Right kidney (tissue), 1 donor: Measurements from ENCODE around the gene ZNF678.
"Not testable (repeated sequence)": the region's sequence is repeated elsewhere in the genome, so short reads cannot be mapped to it uniquely, and the experiment has no call there.

Experiments used
- DNase-seq: peaks from one replicate; pipeline ENCODE4 v3.0.0-alpha.2; 2016

Gene ZNF678

GRCh38 chr1:227596222-227596621 is 32.9 kb downstream of the ZNF678 start:
- DNase-seq = not testable (repeated sequence)

- no peak for DNase-seq
Measured at GRCh38 chr1:227603327-227603726, 40.0 kb downstream of the ZNF678 start.

GRCh38 chr1:227604446-227604845 is 41.1 kb downstream of the ZNF678 start:
- no peak for DNase-seq

GRCh38 chr1:227606271-227606670 is 42.9 kb downstream of the ZNF678 start:
- DNase-seq = not testable (repeated sequence)

GRCh38 chr1:227607336-227607898 is 44.1 kb downstream of the ZNF678 start:
- DNase-seq = no peak

- DNase-seq = no peak
Measured at GRCh38 chr1:227612658-227613057, 49.3 kb downstream of the ZNF678 start.

- no peak for DNase-seq
Measured at GRCh38 chr1:227613526-227613925, 50.2 kb downstream of the ZNF678 start.

GRCh38 chr1:227621211-227621610 is 57.9 kb downstream of the ZNF678 start:
- no peak for DNase-seq

GRCh38 chr1:227622739-227623475 is 59.6 kb downstream of the ZNF678 start:
- DNase-seq = no peak

- DNase-seq = no peak
Measured at GRCh38 chr1:227632325-227632724, 69.0 kb downstream of the ZNF678 start.

GRCh38 chr1:227635596-227635995 is 72.2 kb downstream of the ZNF678 start:
- no peak for DNase-seq

GRCh38 chr1:227654431-227654830 is 91.1 kb downstream of the ZNF678 start:
- no peak for DNase-seq

GRCh38 chr1:227654858-227655752 is 91.7 kb downstream of the ZNF678 start:
- DNase-seq = no peak

- no peak for DNase-seq
Measured at GRCh38 chr1:227661495-227661894, 98.1 kb downstream of the ZNF678 start.

- no peak for DNase-seq
Measured at GRCh38 chr1:227662933-227663332, 99.6 kb downstream of the ZNF678 start.

- no peak for DNase-seq
Measured at GRCh38 chr1:227666286-227666685, 102.9 kb downstream of the ZNF678 start.

GRCh38 chr1:227673441-227673840 is 110.1 kb downstream of the ZNF678 start:
- DNase-seq = no peak

GRCh38 chr1:227685807-227686206 is 122.5 kb downstream of the ZNF678 start:
- DNase-seq = no peak

GRCh38 chr1:227697321-227697864 is 134.0 kb downstream of the ZNF678 start:
- no peak for DNase-seq

- not testable (repeated sequence) for DNase-seq
Measured at GRCh38 chr1:227701631-227702030, 138.3 kb downstream of the ZNF678 start.

- no peak for DNase-seq
Measured at GRCh38 chr1:227707846-227708245, 144.5 kb downstream of the ZNF678 start.

GRCh38 chr1:227709451-227709850 is 146.1 kb downstream of the ZNF678 start:
- DNase-seq = no peak

- not testable (repeated sequence) for DNase-seq
Measured at GRCh38 chr1:227710474-227710873, 147.1 kb downstream of the ZNF678 start.
